GM23338 (cell line): ENCODE results near the gene HPRT1. TPM values are rescaled to one million over a fixed set of nuclear protein-coding genes. Genes with fewer than 3 reads are reported as not detected.

ENCODE experiments used
- ATAC-seq: fragments of 200-7000 bp; cut with Tn5 transposase; 3 replicates; pipeline ENCODE4 v1.9.1; 2020
- DNase-seq: peaks from one replicate; pipeline ENCODE4 v3.0.0-alpha.2; 2015; ENCODE audit warnings: low spot score
- H2AFZ ChIP-seq: fragments of 200-600 bp; sonication (generic); 2 replicates; pipeline ENCODE4 v1.8.0; 2016; ENCODE audit warnings: antibody characterized with exemption, mild to moderate bottlenecking, moderate library complexity
- H3F3A ChIP-seq: fragments of 200-600 bp; sonication (generic); replicated peaks from 2 replicates; pipeline ENCODE4 v1.8.0; 2017; ENCODE audit warnings: antibody characterized with exemption, mixed run types, low read depth
- H3K27ac ChIP-seq: fragments of 200-600 bp; sonication (generic); 2 replicates; pipeline ENCODE4 v1.6.1; 2016; ENCODE audit warnings: low read depth
- H3K27me3 ChIP-seq: fragments of 200-600 bp; sonication (generic); 2 replicates; pipeline ENCODE4 v1.8.0; 2016; ENCODE audit warnings: mild to moderate bottlenecking, mixed run types, moderate library complexity; ENCODE audit not compliant: insufficient read depth
- H3K36me3 ChIP-seq: fragments of 200-600 bp; sonication (generic); 2 replicates; pipeline ENCODE4 v1.8.0; 2016; ENCODE audit warnings: mild to moderate bottlenecking; ENCODE audit not compliant: insufficient read depth
- H3K4me1 ChIP-seq: fragments of 200-600 bp; sonication (generic); 2 replicates; pipeline ENCODE4 v1.8.0; 2016; ENCODE audit warnings: mild to moderate bottlenecking, moderate library complexity; ENCODE audit not compliant: insufficient read depth
- H3K4me2 ChIP-seq: fragments of 200-600 bp; sonication (generic); 2 replicates; pipeline ENCODE4 v1.7.1; 2017; ENCODE audit warnings: mixed run types
- H3K4me3 ChIP-seq: fragments of 200-600 bp; sonication (generic); 2 replicates; pipeline ENCODE4 v1.6.1; 2016; ENCODE audit warnings: mixed run types
- H3K79me2 ChIP-seq: fragments of 200-600 bp; sonication (generic); replicated peaks from 2 replicates; pipeline ENCODE4 v1.8.0; 2017; ENCODE audit warnings: mild to moderate bottlenecking; ENCODE audit not compliant: insufficient read depth
- H3K9me2 ChIP-seq: fragments of 200-600 bp; sonication (generic); 2 replicates; pipeline ENCODE4 v1.8.0; 2017; ENCODE audit not compliant: insufficient read depth
- H4K20me1 ChIP-seq: fragments of 200-600 bp; sonication (generic); replicated peaks from 2 replicates; pipeline ENCODE4 v1.8.0; 2017; ENCODE audit warnings: mild to moderate bottlenecking; ENCODE audit not compliant: insufficient read depth
- H3K27ac Mint-ChIP-seq: 2 replicates; pipeline ENCODE4 v1.8.0; 2020; ENCODE audit warnings: inconsistent platforms, mild to moderate bottlenecking, moderate library complexity, mixed read lengths
- H3K27me3 Mint-ChIP-seq: 3 replicates; pipeline ENCODE4 v1.8.0; 2022; ENCODE audit warnings: low read depth, mild to moderate bottlenecking, moderate library complexity, mixed read lengths, inconsistent platforms; ENCODE audit not compliant: insufficient read depth, poor library complexity
- H3K36me3 Mint-ChIP-seq: 3 replicates; pipeline ENCODE4 v1.8.0; 2021; ENCODE audit warnings: low read depth, mild to moderate bottlenecking, inconsistent platforms, moderate library complexity, mixed read lengths
- H3K4me1 Mint-ChIP-seq: 3 replicates; pipeline ENCODE4 v1.8.0; 2020; ENCODE audit warnings: mild to moderate bottlenecking, inconsistent platforms, mixed read lengths
- H3K4me3 Mint-ChIP-seq: 3 replicates; pipeline ENCODE4 v1.8.0; 2021; ENCODE audit warnings: moderate library complexity, mild to moderate bottlenecking, inconsistent platforms, mixed read lengths
- H3K9me3 Mint-ChIP-seq: 3 replicates; pipeline ENCODE4 v1.8.0; 2020; ENCODE audit warnings: moderate library complexity, mild to moderate bottlenecking, inconsistent platforms, mixed read lengths
- EZH2 ChIP-seq: fragments of 200-600 bp; sonication (generic); IDR thresholded peaks from one replicate; pipeline ENCODE4 v1.8.0; 2017; ENCODE audit warnings: antibody characterized with exemption, mild to moderate bottlenecking, low read depth; ENCODE audit not compliant: unreplicated experiment
- EZH2phosphoT487 ChIP-seq: fragments of 200-600 bp; sonication (generic); IDR thresholded peaks from one replicate; pipeline ENCODE4 v1.8.1; 2018; ENCODE audit warnings: antibody characterized with exemption; ENCODE audit not compliant: unreplicated experiment
- JUNB ChIP-seq: IDR thresholded peaks from one replicate; pipeline ENCODE4 v1.6.1; 2016; ENCODE audit warnings: antibody characterized with exemption; ENCODE audit not compliant: unreplicated experiment
- NANOG ChIP-seq: IDR thresholded peaks from 2 replicates; pipeline ENCODE4 v1.6.1; 2016; ENCODE audit warnings: antibody characterized with exemption, borderline replicate concordance
- POLR2AphosphoS5 ChIP-seq: IDR thresholded peaks from 2 replicates; pipeline ENCODE4 v1.6.1; 2016; ENCODE audit warnings: antibody characterized with exemption, low read depth
- STAT1 ChIP-seq: IDR thresholded peaks from one replicate; pipeline ENCODE4 v1.6.1; 2016; ENCODE audit warnings: antibody characterized with exemption; ENCODE audit not compliant: unreplicated experiment
- ZNF114 ChIP-seq: fragments of 250-450 bp; sonication (Bioruptor Pico); IDR thresholded peaks from 2 replicates; pipeline ENCODE4 v1.5.0; 2020; ENCODE audit warnings: mild to moderate bottlenecking, moderate library complexity
- ZNF331 ChIP-seq: fragments of 250-450 bp; sonication (Bioruptor Pico); IDR thresholded peaks from 2 replicates; pipeline ENCODE4 v1.5.0; 2020; ENCODE audit warnings: low read depth, mild to moderate bottlenecking, moderate library complexity
- polyA plus RNA-seq: library from polyadenylated mRNA; unstranded; fragments of >200 nt; fragmentation: Nextera tagmentation; extraction: Ambion mirVana; gene quantifications from 2 replicates; pipeline ENCODE4 v1.2.1, GENCODE V29; 2016
- total RNA-seq: library from RNA; depleted of rRNA; stranded (reverse); fragments of >200 nt; shearing (Covaris generic); gene quantifications from 2 replicates; pipeline ENCODE4 v1.2.3, GENCODE V29; 2014
- TF ChIP-seq, protein P1 (sequence below): fragments of 250-450 bp; sonication (Bioruptor Pico); IDR thresholded peaks from 2 replicates; pipeline ENCODE4 v1.5.0; 2020; ENCODE audit warnings: mild to moderate bottlenecking, moderate library complexity
- TF ChIP-seq, protein P2 (sequence below): IDR thresholded peaks from one replicate; pipeline ENCODE4 v1.6.1; 2018; ENCODE audit warnings: antibody characterized with exemption; ENCODE audit not compliant: unreplicated experiment
- TF ChIP-seq, protein P3 (sequence below), 2 experiments: fragments of 200-600 bp in 1 of 2; sonication (generic) in 1 of 2; conservative IDR thresholded peaks; 2 replicates each; pipeline versions ENCODE4 v1.5.1 to v1.6.1; 2016 to 2017; ENCODE audit warnings: antibody characterized with exemption in 2 of 2, low read depth in 2 of 2, mild to moderate bottlenecking in 2 of 2, moderate library complexity in 1 of 2
- TF ChIP-seq, protein P4 (sequence below): IDR thresholded peaks from 2 replicates; pipeline ENCODE4 v1.6.1; 2016; ENCODE audit warnings: antibody characterized with exemption

The HPRT1 gene
- total and polyA plus RNA-seq, 2 experiments from 2014 or later: 27.0 to 79.4 TPM

DNA sequence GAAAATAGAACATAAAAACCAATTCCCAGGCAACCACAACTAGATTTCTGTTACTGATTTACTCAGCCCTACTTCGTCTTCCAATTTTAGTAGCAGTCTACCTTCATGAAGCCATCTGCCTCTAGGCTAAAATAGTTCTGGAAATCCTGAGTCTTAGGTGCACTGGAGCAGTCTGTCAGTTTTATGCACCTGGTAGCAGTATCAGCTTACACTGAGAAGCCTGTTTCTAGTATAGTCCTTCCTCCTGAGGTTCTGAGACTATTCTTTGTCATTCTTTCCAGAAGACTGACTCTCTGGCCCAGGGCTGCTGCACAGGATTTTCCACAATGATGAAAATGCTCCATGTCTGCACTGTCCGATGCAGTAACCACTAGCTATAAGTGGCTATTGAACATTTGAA lies 16.9 kb upstream of the HPRT1 start (continued):
- TF ChIP-seq, protein P1, sequence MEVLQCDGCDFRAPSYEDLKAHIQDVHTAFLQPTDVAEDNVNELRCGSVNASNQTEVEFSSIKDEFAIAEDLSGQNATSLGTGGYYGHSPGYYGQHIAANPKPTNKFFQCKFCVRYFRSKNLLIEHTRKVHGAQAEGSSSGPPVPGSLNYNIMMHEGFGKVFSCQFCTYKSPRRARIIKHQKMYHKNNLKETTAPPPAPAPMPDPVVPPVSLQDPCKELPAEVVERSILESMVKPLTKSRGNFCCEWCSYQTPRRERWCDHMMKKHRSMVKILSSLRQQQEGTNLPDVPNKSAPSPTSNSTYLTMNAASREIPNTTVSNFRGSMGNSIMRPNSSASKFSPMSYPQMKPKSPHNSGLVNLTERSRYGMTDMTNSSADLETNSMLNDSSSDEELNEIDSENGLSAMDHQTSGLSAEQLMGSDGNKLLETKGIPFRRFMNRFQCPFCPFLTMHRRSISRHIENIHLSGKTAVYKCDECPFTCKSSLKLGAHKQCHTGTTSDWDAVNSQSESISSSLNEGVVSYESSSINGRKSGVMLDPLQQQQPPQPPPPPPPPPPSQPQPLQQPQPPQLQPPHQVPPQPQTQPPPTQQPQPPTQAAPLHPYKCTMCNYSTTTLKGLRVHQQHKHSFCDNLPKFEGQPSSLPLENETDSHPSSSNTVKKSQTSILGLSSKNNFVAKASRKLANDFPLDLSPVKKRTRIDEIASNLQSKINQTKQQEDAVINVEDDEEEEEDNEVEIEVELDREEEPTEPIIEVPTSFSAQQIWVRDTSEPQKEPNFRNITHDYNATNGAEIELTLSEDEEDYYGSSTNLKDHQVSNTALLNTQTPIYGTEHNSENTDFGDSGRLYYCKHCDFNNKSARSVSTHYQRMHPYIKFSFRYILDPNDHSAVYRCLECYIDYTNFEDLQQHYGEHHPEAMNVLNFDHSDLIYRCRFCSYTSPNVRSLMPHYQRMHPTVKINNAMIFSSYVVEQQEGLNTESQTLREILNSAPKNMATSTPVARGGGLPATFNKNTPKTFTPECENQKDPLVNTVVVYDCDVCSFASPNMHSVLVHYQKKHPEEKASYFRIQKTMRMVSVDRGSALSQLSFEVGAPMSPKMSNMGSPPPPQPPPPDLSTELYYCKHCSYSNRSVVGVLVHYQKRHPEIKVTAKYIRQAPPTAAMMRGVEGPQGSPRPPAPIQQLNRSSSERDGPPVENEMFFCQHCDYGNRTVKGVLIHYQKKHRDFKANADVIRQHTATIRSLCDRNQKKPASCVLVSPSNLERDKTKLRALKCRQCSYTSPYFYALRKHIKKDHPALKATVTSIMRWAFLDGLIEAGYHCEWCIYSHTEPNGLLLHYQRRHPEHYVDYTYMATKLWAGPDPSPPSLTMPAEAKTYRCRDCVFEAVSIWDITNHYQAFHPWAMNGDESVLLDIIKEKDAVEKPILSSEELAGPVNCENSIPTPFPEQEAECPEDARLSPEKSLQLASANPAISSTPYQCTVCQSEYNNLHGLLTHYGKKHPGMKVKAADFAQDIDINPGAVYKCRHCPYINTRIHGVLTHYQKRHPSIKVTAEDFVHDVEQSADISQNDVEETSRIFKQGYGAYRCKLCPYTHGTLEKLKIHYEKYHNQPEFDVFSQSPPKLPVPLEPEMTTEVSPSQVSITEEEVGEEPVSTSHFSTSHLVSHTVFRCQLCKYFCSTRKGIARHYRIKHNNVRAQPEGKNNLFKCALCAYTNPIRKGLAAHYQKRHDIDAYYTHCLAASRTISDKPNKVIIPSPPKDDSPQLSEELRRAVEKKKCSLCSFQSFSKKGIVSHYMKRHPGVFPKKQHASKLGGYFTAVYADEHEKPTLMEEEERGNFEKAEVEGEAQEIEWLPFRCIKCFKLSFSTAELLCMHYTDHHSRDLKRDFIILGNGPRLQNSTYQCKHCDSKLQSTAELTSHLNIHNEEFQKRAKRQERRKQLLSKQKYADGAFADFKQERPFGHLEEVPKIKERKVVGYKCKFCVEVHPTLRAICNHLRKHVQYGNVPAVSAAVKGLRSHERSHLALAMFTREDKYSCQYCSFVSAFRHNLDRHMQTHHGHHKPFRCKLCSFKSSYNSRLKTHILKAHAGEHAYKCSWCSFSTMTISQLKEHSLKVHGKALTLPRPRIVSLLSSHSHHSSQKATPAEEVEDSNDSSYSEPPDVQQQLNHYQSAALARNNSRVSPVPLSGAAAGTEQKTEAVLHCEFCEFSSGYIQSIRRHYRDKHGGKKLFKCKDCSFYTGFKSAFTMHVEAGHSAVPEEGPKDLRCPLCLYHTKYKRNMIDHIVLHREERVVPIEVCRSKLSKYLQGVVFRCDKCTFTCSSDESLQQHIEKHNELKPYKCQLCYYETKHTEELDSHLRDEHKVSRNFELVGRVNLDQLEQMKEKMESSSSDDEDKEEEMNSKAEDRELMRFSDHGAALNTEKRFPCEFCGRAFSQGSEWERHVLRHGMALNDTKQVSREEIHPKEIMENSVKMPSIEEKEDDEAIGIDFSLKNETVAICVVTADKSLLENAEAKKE (CRISPR knock-in tag): no peak
- TF ChIP-seq NANOG: no peak
- no peak for TF ChIP-seq EZH2phosphoT487
- TF ChIP-seq ZNF331: no peak

DNA sequence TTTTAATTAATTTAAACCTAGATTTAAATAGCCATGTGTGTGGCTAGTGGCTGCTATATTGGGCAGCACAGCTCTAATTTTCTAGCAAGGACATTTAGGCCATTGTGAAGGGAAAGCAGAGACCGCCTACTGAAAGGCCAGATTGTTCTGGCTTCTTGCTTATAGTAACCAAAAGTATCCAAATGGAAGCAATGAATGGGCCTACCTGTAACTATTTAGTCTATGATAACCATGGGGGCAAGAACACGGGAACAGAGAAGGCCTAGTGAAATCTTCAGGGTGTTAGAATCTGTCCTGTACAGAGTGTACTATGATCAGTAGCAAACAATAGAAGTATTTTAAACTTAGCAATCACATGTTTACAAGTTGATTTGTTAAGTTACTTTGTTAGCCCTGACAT lies 16.5 kb upstream of the HPRT1 start:
- H4K20me1 ChIP-seq: no peaks in the 10 kb centered on the region
- no peak for DNase-seq
- no peak overlapping the region for H2AFZ ChIP-seq
- TF ChIP-seq POLR2AphosphoS5: no peak
- TF ChIP-seq, protein P2, sequence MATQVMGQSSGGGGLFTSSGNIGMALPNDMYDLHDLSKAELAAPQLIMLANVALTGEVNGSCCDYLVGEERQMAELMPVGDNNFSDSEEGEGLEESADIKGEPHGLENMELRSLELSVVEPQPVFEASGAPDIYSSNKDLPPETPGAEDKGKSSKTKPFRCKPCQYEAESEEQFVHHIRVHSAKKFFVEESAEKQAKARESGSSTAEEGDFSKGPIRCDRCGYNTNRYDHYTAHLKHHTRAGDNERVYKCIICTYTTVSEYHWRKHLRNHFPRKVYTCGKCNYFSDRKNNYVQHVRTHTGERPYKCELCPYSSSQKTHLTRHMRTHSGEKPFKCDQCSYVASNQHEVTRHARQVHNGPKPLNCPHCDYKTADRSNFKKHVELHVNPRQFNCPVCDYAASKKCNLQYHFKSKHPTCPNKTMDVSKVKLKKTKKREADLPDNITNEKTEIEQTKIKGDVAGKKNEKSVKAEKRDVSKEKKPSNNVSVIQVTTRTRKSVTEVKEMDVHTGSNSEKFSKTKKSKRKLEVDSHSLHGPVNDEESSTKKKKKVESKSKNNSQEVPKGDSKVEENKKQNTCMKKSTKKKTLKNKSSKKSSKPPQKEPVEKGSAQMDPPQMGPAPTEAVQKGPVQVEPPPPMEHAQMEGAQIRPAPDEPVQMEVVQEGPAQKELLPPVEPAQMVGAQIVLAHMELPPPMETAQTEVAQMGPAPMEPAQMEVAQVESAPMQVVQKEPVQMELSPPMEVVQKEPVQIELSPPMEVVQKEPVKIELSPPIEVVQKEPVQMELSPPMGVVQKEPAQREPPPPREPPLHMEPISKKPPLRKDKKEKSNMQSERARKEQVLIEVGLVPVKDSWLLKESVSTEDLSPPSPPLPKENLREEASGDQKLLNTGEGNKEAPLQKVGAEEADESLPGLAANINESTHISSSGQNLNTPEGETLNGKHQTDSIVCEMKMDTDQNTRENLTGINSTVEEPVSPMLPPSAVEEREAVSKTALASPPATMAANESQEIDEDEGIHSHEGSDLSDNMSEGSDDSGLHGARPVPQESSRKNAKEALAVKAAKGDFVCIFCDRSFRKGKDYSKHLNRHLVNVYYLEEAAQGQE: no peak
- TF ChIP-seq, protein P3, sequence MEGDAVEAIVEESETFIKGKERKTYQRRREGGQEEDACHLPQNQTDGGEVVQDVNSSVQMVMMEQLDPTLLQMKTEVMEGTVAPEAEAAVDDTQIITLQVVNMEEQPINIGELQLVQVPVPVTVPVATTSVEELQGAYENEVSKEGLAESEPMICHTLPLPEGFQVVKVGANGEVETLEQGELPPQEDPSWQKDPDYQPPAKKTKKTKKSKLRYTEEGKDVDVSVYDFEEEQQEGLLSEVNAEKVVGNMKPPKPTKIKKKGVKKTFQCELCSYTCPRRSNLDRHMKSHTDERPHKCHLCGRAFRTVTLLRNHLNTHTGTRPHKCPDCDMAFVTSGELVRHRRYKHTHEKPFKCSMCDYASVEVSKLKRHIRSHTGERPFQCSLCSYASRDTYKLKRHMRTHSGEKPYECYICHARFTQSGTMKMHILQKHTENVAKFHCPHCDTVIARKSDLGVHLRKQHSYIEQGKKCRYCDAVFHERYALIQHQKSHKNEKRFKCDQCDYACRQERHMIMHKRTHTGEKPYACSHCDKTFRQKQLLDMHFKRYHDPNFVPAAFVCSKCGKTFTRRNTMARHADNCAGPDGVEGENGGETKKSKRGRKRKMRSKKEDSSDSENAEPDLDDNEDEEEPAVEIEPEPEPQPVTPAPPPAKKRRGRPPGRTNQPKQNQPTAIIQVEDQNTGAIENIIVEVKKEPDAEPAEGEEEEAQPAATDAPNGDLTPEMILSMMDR (conservative IDR thresholded peaks at IDR 0.05; ENCODE audit: low read depth in 2 of 2): no peak
- no peak for TF ChIP-seq ZNF114 (CRISPR knock-in tag)
- no peak for TF ChIP-seq EZH2
- TF ChIP-seq, protein P4, sequence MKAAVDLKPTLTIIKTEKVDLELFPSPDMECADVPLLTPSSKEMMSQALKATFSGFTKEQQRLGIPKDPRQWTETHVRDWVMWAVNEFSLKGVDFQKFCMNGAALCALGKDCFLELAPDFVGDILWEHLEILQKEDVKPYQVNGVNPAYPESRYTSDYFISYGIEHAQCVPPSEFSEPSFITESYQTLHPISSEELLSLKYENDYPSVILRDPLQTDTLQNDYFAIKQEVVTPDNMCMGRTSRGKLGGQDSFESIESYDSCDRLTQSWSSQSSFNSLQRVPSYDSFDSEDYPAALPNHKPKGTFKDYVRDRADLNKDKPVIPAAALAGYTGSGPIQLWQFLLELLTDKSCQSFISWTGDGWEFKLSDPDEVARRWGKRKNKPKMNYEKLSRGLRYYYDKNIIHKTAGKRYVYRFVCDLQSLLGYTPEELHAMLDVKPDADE: no peak
- TF ChIP-seq STAT1: no peak
- no peak for TF ChIP-seq JUNB
- Mint-ChIP-seq H3K4me1 (no peaks in the 10 kb centered on the region), H3K27ac (no peak overlapping the region), H3K27me3 (peaks cover 3% of the 10 kb centered on the region), H3K4me3 (no peak overlapping the region), H3K9me3 (no peaks in the 10 kb centered on the region), H3K36me3 (no peaks in the 10 kb centered on the region; the same call in 2 of the 3 replicates)
- H3K36me3 ChIP-seq: no peaks in the 10 kb centered on the region
- no peak overlapping the region for H3K4me3 ChIP-seq
- H3K79me2 ChIP-seq: no peaks in the 10 kb centered on the region
- no peak for ATAC-seq
- H3K4me1 ChIP-seq: no peaks in the 10 kb centered on the region
- no peaks in the 10 kb centered on the region for H3F3A ChIP-seq
- no peak overlapping the region for H3K27ac ChIP-seq
- H3K9me2 ChIP-seq: no peaks in the 10 kb centered on the region
- no peaks in the 10 kb centered on the region for H3K27me3 ChIP-seq
- H3K4me2 ChIP-seq: no peak overlapping the region
